GM23338 (cell line): ENCODE results near the gene SCUBE2. TPM values are rescaled to one million over a fixed set of nuclear protein-coding genes. Genes with fewer than 3 reads are reported as not detected.

ENCODE experiments used
- ATAC-seq: fragments of 200-7000 bp; cut with Tn5 transposase; 3 replicates; pipeline ENCODE4 v1.9.1; 2020
- DNase-seq: peaks from one replicate; pipeline ENCODE4 v3.0.0-alpha.2; 2015; ENCODE audit warnings: low spot score
- H2AFZ ChIP-seq: fragments of 200-600 bp; sonication (generic); 2 replicates; pipeline ENCODE4 v1.8.0; 2016; ENCODE audit warnings: antibody characterized with exemption, mild to moderate bottlenecking, moderate library complexity
- H3F3A ChIP-seq: fragments of 200-600 bp; sonication (generic); replicated peaks from 2 replicates; pipeline ENCODE4 v1.8.0; 2017; ENCODE audit warnings: antibody characterized with exemption, mixed run types, low read depth
- H3K27ac ChIP-seq: fragments of 200-600 bp; sonication (generic); 2 replicates; pipeline ENCODE4 v1.6.1; 2016; ENCODE audit warnings: low read depth
- H3K27me3 ChIP-seq: fragments of 200-600 bp; sonication (generic); 2 replicates; pipeline ENCODE4 v1.8.0; 2016; ENCODE audit warnings: mild to moderate bottlenecking, mixed run types, moderate library complexity; ENCODE audit not compliant: insufficient read depth
- H3K36me3 ChIP-seq: fragments of 200-600 bp; sonication (generic); 2 replicates; pipeline ENCODE4 v1.8.0; 2016; ENCODE audit warnings: mild to moderate bottlenecking; ENCODE audit not compliant: insufficient read depth
- H3K4me1 ChIP-seq: fragments of 200-600 bp; sonication (generic); 2 replicates; pipeline ENCODE4 v1.8.0; 2016; ENCODE audit warnings: mild to moderate bottlenecking, moderate library complexity; ENCODE audit not compliant: insufficient read depth
- H3K4me2 ChIP-seq: fragments of 200-600 bp; sonication (generic); 2 replicates; pipeline ENCODE4 v1.7.1; 2017; ENCODE audit warnings: mixed run types
- H3K4me3 ChIP-seq: fragments of 200-600 bp; sonication (generic); 2 replicates; pipeline ENCODE4 v1.6.1; 2016; ENCODE audit warnings: mixed run types
- H3K79me2 ChIP-seq: fragments of 200-600 bp; sonication (generic); replicated peaks from 2 replicates; pipeline ENCODE4 v1.8.0; 2017; ENCODE audit warnings: mild to moderate bottlenecking; ENCODE audit not compliant: insufficient read depth
- H3K9me2 ChIP-seq: fragments of 200-600 bp; sonication (generic); 2 replicates; pipeline ENCODE4 v1.8.0; 2017; ENCODE audit not compliant: insufficient read depth
- H4K20me1 ChIP-seq: fragments of 200-600 bp; sonication (generic); replicated peaks from 2 replicates; pipeline ENCODE4 v1.8.0; 2017; ENCODE audit warnings: mild to moderate bottlenecking; ENCODE audit not compliant: insufficient read depth
- H3K27ac Mint-ChIP-seq: 2 replicates; pipeline ENCODE4 v1.8.0; 2020; ENCODE audit warnings: inconsistent platforms, mild to moderate bottlenecking, moderate library complexity, mixed read lengths
- H3K27me3 Mint-ChIP-seq: 3 replicates; pipeline ENCODE4 v1.8.0; 2022; ENCODE audit warnings: low read depth, mild to moderate bottlenecking, moderate library complexity, mixed read lengths, inconsistent platforms; ENCODE audit not compliant: insufficient read depth, poor library complexity
- H3K36me3 Mint-ChIP-seq: 3 replicates; pipeline ENCODE4 v1.8.0; 2021; ENCODE audit warnings: low read depth, mild to moderate bottlenecking, inconsistent platforms, moderate library complexity, mixed read lengths
- H3K4me1 Mint-ChIP-seq: 3 replicates; pipeline ENCODE4 v1.8.0; 2020; ENCODE audit warnings: mild to moderate bottlenecking, inconsistent platforms, mixed read lengths
- H3K4me3 Mint-ChIP-seq: 3 replicates; pipeline ENCODE4 v1.8.0; 2021; ENCODE audit warnings: moderate library complexity, mild to moderate bottlenecking, inconsistent platforms, mixed read lengths
- H3K9me3 Mint-ChIP-seq: 3 replicates; pipeline ENCODE4 v1.8.0; 2020; ENCODE audit warnings: moderate library complexity, mild to moderate bottlenecking, inconsistent platforms, mixed read lengths
- ETS1 ChIP-seq: IDR thresholded peaks from 2 replicates; pipeline ENCODE4 v1.6.1; 2016; ENCODE audit warnings: antibody characterized with exemption
- EZH2 ChIP-seq: fragments of 200-600 bp; sonication (generic); IDR thresholded peaks from one replicate; pipeline ENCODE4 v1.8.0; 2017; ENCODE audit warnings: antibody characterized with exemption, mild to moderate bottlenecking, low read depth; ENCODE audit not compliant: unreplicated experiment
- NANOG ChIP-seq: IDR thresholded peaks from 2 replicates; pipeline ENCODE4 v1.6.1; 2016; ENCODE audit warnings: antibody characterized with exemption, borderline replicate concordance
- POLR2AphosphoS5 ChIP-seq: IDR thresholded peaks from 2 replicates; pipeline ENCODE4 v1.6.1; 2016; ENCODE audit warnings: antibody characterized with exemption, low read depth
- STAT1 ChIP-seq: IDR thresholded peaks from one replicate; pipeline ENCODE4 v1.6.1; 2016; ENCODE audit warnings: antibody characterized with exemption; ENCODE audit not compliant: unreplicated experiment
- ZNF331 ChIP-seq: fragments of 250-450 bp; sonication (Bioruptor Pico); IDR thresholded peaks from 2 replicates; pipeline ENCODE4 v1.5.0; 2020; ENCODE audit warnings: low read depth, mild to moderate bottlenecking, moderate library complexity
- polyA plus RNA-seq: library from polyadenylated mRNA; unstranded; fragments of >200 nt; fragmentation: Nextera tagmentation; extraction: Ambion mirVana; gene quantifications from 2 replicates; pipeline ENCODE4 v1.2.1, GENCODE V29; 2016
- total RNA-seq: library from RNA; depleted of rRNA; stranded (reverse); fragments of >200 nt; shearing (Covaris generic); gene quantifications from 2 replicates; pipeline ENCODE4 v1.2.3, GENCODE V29; 2014
- TF ChIP-seq, protein P1 (sequence below): fragments of 250-450 bp; sonication (Bioruptor Pico); IDR thresholded peaks from 2 replicates; pipeline ENCODE4 v1.5.0; 2020; ENCODE audit warnings: mild to moderate bottlenecking, moderate library complexity
- TF ChIP-seq, protein P2 (sequence below): IDR thresholded peaks from one replicate; pipeline ENCODE4 v1.6.1; 2018; ENCODE audit warnings: antibody characterized with exemption; ENCODE audit not compliant: unreplicated experiment

SCUBE2 gene
- total and polyA plus RNA-seq, 2 experiments from 2014 or later: 0.47 to 0.63 TPM

- TF ChIP-seq, protein P1, sequence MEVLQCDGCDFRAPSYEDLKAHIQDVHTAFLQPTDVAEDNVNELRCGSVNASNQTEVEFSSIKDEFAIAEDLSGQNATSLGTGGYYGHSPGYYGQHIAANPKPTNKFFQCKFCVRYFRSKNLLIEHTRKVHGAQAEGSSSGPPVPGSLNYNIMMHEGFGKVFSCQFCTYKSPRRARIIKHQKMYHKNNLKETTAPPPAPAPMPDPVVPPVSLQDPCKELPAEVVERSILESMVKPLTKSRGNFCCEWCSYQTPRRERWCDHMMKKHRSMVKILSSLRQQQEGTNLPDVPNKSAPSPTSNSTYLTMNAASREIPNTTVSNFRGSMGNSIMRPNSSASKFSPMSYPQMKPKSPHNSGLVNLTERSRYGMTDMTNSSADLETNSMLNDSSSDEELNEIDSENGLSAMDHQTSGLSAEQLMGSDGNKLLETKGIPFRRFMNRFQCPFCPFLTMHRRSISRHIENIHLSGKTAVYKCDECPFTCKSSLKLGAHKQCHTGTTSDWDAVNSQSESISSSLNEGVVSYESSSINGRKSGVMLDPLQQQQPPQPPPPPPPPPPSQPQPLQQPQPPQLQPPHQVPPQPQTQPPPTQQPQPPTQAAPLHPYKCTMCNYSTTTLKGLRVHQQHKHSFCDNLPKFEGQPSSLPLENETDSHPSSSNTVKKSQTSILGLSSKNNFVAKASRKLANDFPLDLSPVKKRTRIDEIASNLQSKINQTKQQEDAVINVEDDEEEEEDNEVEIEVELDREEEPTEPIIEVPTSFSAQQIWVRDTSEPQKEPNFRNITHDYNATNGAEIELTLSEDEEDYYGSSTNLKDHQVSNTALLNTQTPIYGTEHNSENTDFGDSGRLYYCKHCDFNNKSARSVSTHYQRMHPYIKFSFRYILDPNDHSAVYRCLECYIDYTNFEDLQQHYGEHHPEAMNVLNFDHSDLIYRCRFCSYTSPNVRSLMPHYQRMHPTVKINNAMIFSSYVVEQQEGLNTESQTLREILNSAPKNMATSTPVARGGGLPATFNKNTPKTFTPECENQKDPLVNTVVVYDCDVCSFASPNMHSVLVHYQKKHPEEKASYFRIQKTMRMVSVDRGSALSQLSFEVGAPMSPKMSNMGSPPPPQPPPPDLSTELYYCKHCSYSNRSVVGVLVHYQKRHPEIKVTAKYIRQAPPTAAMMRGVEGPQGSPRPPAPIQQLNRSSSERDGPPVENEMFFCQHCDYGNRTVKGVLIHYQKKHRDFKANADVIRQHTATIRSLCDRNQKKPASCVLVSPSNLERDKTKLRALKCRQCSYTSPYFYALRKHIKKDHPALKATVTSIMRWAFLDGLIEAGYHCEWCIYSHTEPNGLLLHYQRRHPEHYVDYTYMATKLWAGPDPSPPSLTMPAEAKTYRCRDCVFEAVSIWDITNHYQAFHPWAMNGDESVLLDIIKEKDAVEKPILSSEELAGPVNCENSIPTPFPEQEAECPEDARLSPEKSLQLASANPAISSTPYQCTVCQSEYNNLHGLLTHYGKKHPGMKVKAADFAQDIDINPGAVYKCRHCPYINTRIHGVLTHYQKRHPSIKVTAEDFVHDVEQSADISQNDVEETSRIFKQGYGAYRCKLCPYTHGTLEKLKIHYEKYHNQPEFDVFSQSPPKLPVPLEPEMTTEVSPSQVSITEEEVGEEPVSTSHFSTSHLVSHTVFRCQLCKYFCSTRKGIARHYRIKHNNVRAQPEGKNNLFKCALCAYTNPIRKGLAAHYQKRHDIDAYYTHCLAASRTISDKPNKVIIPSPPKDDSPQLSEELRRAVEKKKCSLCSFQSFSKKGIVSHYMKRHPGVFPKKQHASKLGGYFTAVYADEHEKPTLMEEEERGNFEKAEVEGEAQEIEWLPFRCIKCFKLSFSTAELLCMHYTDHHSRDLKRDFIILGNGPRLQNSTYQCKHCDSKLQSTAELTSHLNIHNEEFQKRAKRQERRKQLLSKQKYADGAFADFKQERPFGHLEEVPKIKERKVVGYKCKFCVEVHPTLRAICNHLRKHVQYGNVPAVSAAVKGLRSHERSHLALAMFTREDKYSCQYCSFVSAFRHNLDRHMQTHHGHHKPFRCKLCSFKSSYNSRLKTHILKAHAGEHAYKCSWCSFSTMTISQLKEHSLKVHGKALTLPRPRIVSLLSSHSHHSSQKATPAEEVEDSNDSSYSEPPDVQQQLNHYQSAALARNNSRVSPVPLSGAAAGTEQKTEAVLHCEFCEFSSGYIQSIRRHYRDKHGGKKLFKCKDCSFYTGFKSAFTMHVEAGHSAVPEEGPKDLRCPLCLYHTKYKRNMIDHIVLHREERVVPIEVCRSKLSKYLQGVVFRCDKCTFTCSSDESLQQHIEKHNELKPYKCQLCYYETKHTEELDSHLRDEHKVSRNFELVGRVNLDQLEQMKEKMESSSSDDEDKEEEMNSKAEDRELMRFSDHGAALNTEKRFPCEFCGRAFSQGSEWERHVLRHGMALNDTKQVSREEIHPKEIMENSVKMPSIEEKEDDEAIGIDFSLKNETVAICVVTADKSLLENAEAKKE (CRISPR knock-in tag): no peak
- TF ChIP-seq STAT1: no peak
- no peak for TF ChIP-seq ETS1
Observed at GRCh38 chr11:9076661-9077060, 14.7 kb downstream of the SCUBE2 start (continued).

DNA sequence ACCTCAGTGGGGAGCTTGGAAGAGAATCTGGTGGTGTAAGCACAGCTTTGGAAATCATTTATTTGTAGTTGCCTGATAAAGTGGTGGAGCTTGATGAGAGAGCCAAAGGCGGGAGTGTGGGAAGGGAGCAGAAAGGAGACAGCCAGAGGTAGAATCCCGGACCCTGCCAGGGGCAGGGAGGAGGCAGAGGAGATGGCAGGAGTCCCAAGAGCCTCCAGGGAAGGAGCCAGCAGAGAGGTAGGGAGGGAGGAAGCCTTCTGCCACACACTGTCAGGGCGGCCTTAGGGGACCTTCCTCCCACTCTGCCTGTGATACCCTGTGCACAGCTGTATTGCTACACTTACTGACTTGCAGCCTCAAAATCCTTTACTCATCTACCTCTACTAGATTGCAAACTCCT lies 15.4 kb downstream of the SCUBE2 start:
- Histone ChIP-seq H2AFZ (no peak overlapping the region), H3K4me1 (peaks cover 5% of the 10 kb centered on the region; the same call in 1 of the 2 replicates), H3K4me3 (no peak overlapping the region), H3K9me2 (no peaks in the 10 kb centered on the region), H3K36me3 (no peaks in the 10 kb centered on the region), H3F3A (no peaks in the 10 kb centered on the region), H3K4me2 (no peak overlapping the region), H3K79me2 (no peaks in the 10 kb centered on the region), H4K20me1 (no peaks in the 10 kb centered on the region), H3K27me3 (no peaks in the 10 kb centered on the region), H3K27ac (no peak overlapping the region)
- Mint-ChIP-seq H3K4me3 (no peak overlapping the region), H3K27me3 (peaks cover 4% of the 10 kb centered on the region), H3K36me3 (no peaks in the 10 kb centered on the region), H3K27ac (no peak overlapping the region), H3K9me3 (no peaks in the 10 kb centered on the region; the same call in 2 of the 3 replicates), H3K4me1 (peaks cover 12% of the 10 kb centered on the region; the same call in 2 of the 3 replicates)
- ATAC-seq (no peak), DNase-seq (no peak)
- TF ChIP-seq EZH2 (no peak), POLR2AphosphoS5 (no peak), ZNF331 (no peak), NANOG (no peak)
- TF ChIP-seq, protein P2, sequence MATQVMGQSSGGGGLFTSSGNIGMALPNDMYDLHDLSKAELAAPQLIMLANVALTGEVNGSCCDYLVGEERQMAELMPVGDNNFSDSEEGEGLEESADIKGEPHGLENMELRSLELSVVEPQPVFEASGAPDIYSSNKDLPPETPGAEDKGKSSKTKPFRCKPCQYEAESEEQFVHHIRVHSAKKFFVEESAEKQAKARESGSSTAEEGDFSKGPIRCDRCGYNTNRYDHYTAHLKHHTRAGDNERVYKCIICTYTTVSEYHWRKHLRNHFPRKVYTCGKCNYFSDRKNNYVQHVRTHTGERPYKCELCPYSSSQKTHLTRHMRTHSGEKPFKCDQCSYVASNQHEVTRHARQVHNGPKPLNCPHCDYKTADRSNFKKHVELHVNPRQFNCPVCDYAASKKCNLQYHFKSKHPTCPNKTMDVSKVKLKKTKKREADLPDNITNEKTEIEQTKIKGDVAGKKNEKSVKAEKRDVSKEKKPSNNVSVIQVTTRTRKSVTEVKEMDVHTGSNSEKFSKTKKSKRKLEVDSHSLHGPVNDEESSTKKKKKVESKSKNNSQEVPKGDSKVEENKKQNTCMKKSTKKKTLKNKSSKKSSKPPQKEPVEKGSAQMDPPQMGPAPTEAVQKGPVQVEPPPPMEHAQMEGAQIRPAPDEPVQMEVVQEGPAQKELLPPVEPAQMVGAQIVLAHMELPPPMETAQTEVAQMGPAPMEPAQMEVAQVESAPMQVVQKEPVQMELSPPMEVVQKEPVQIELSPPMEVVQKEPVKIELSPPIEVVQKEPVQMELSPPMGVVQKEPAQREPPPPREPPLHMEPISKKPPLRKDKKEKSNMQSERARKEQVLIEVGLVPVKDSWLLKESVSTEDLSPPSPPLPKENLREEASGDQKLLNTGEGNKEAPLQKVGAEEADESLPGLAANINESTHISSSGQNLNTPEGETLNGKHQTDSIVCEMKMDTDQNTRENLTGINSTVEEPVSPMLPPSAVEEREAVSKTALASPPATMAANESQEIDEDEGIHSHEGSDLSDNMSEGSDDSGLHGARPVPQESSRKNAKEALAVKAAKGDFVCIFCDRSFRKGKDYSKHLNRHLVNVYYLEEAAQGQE: no peak
